Tibial nerve (tissue), 4 donors: ENCODE data around the gene MON2. TPM values are rescaled to one million over a fixed set of nuclear protein-coding genes. Genes with fewer than 3 reads are reported as not detected.
"Not testable (repeated sequence)": the region's sequence is repeated elsewhere in the genome, so short reads cannot be mapped to it uniquely, and the experiment has no call there.

Source experiments
- DNase-seq, 2 donors: peaks; one replicate each; pipeline ENCODE4 v3.0.0-alpha.2; 2019; ENCODE audit warnings: low spot score in 2 of 2
- H3K27ac ChIP-seq, 4 donors: fragments of 200-600 bp; sonication (generic) in 3 of 4; one replicate each; pipeline ENCODE4 v1.5.1; 2017 to 2019; ENCODE audit warnings: mild to moderate bottlenecking in 1 of 4
- H3K27me3 ChIP-seq, 2 donors: fragments of 200-600 bp; sonication (generic) in 1 of 2; one replicate each; pipeline versions ENCODE4 v1.5.1 to v1.6.0; 2017 to 2019
- H3K36me3 ChIP-seq, 3 donors: fragments of 200-600 bp; sonication (generic); one replicate each; pipeline ENCODE4 v1.5.1; 2018 to 2019
- H3K4me1 ChIP-seq, 4 donors: fragments of 200-600 bp; sonication (generic) in 3 of 4; one replicate each; pipeline ENCODE4 v1.5.1; 2017 to 2019
- H3K4me3 ChIP-seq, 4 donors: fragments of 200-600 bp; sonication (generic) in 3 of 4; one replicate each; pipeline ENCODE4 v1.5.1; 2017 to 2019; ENCODE audit warnings: mild to moderate bottlenecking in 1 of 4, moderate library complexity in 1 of 4
- H3K9me3 ChIP-seq, 4 donors: fragments of 200-600 bp; sonication (generic) in 3 of 4; one replicate each; pipeline ENCODE4 v1.5.1; 2017 to 2019
- EP300 ChIP-seq, 2 donors: sonication (generic); formaldehyde crosslinking; IDR thresholded peaks; one replicate each; pipeline ENCODE4 v1.6.1; 2017; ENCODE audit warnings: antibody characterized with exemption in 2 of 2, mild to moderate bottlenecking in 1 of 2
- POLR2A ChIP-seq, 2 donors: fragments of 450-650 bp; IDR thresholded peaks; one replicate each; pipeline ENCODE4 v1.6.1; 2017; ENCODE audit warnings: antibody characterized with exemption in 2 of 2, mild to moderate bottlenecking in 2 of 2, moderate library complexity in 2 of 2
- WGBS, 2 donors: methylation state at CpG; one replicate each; pipeline ENCODE4 v1.1.5; 2018; 5-methylcytosine and 5-hydroxymethylcytosine counted together
- total RNA-seq, 4 donors: library from RNA; depleted of rRNA; stranded (reverse); fragments of >200 nt; gene quantifications; one replicate each; pipeline ENCODE4 v1.1.0, GENCODE V29; 2016
- TF ChIP-seq, protein P1 (sequence below), 5 experiments: fragments of 200-600 bp in 3 of 5; fragments of 450-650 bp in 2 of 5; sonication (generic) in 3 of 5; IDR thresholded peaks; one replicate each; pipeline ENCODE4 v1.5.1; 2016 to 2019; ENCODE audit warnings: antibody characterized with exemption in 5 of 5, mild to moderate bottlenecking in 3 of 5, moderate library complexity in 2 of 5

MON2 gene
- total RNA-seq, 4 donors from 2014 or later = 70.2 to 134 (median 111) TPM

DNA sequence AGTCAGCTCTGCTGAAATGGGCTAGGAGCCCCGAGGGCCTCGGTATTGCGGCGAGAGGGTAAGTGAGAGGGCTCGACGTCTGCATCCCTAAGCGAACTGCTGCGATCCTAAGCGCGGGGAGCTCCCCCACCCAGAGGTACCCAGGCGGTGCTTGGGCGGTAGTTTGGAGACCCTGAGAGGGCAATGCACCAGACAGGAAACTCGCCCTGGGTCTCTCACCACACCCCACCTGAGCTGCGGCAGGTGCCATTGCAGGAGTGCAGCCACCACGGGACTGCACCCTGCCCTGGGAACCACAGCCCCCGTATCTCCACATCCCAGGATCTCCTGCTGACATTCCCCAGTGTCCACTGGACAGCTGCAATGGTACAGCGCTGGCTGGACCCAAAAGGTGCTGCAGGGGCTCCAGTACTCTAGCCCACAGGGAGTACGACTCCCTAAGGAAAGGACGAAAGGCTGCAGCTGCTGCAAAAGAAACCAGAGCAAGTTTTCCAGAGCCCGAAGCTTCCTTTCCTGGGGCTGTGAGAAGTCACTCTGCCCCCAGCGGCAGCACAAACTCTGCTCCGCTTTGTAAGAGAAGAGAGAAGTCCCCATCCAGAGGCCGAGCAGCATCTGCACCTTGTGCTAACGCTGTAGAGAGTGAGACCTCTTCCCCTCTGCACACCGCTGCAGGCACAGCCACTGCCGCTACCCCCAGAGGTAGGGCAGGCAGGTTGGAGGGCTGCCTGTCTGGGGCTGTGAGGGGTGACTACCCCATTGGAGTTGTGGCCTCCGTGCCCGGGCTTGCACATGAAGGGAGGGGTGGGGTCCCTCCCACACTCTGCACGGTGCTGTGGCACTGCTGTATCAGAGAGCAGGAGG, 31.1 kb upstream of the MON2 start:
- no peak for TF ChIP-seq EP300 (IDR thresholded peaks at IDR 0.05)
- TF ChIP-seq, protein P1, sequence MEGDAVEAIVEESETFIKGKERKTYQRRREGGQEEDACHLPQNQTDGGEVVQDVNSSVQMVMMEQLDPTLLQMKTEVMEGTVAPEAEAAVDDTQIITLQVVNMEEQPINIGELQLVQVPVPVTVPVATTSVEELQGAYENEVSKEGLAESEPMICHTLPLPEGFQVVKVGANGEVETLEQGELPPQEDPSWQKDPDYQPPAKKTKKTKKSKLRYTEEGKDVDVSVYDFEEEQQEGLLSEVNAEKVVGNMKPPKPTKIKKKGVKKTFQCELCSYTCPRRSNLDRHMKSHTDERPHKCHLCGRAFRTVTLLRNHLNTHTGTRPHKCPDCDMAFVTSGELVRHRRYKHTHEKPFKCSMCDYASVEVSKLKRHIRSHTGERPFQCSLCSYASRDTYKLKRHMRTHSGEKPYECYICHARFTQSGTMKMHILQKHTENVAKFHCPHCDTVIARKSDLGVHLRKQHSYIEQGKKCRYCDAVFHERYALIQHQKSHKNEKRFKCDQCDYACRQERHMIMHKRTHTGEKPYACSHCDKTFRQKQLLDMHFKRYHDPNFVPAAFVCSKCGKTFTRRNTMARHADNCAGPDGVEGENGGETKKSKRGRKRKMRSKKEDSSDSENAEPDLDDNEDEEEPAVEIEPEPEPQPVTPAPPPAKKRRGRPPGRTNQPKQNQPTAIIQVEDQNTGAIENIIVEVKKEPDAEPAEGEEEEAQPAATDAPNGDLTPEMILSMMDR (IDR thresholded peaks at IDR 0.05) = peak in 3 of 5 experiments; percentile 39 to 49 (median 43)
- no peak for TF ChIP-seq POLR2A (IDR thresholded peaks at IDR 0.05)
- no peaks in the 10 kb centered on the region for H3K36me3 ChIP-seq
- 0 to 2% methylated on average over 25 to 28 of the region's 29 CpGs for WGBS, 2 donors
- peak in 1 of 2 donors; percentile 15 for DNase-seq
- peaks cover 0 to 19% (median 6%) of the 10 kb centered on the region in 4 donors for H3K4me1 ChIP-seq
- no peak overlapping the region for H3K27ac ChIP-seq
- H3K9me3 ChIP-seq = peaks cover 0 to 2% (median 0%) of the 10 kb centered on the region in 4 donors
- H3K4me3 ChIP-seq = peak overlapping the region; percentile 5 to 55 (median 49)
- peaks cover 0 to 28% of the 10 kb centered on the region in 2 donors for H3K27me3 ChIP-seq

DNA sequence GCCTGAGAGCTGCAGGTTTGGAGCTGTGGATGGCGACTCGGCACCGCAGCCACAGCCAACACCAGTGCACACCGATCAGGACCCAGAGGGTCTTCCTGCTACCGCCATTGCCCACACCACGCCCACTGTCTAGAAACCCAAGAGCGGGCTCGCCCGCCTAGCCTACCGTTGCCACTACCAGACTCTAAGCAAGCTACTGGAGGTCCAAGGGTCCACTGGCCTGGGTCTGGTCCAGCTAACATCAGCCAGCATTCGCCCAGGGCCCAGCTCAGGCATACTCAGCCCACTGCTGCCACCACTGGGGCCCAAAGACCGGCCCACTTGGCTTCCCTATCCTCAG, 30.5 kb upstream of the MON2 start:
- Histone ChIP-seq H3K4me1 (peaks cover 0 to 19% (median 6%) of the 10 kb centered on the region in 4 donors), H3K27me3 (peaks cover 0 to 24% of the 10 kb centered on the region in 2 donors), H3K36me3 (no peaks in the 10 kb centered on the region), H3K4me3 (peak overlapping the region in 1 of 4 donors; percentile 47), H3K27ac (no peak overlapping the region), H3K9me3 (peaks cover 0 to 5% (median 1%) of the 10 kb centered on the region in 4 donors)
- WGBS, 2 donors = 68 to 88% methylated on average over 2 to 12 of the region's 12 CpGs
- no peak for TF ChIP-seq EP300 (IDR thresholded peaks at IDR 0.05)
- no peak for DNase-seq

DNA sequence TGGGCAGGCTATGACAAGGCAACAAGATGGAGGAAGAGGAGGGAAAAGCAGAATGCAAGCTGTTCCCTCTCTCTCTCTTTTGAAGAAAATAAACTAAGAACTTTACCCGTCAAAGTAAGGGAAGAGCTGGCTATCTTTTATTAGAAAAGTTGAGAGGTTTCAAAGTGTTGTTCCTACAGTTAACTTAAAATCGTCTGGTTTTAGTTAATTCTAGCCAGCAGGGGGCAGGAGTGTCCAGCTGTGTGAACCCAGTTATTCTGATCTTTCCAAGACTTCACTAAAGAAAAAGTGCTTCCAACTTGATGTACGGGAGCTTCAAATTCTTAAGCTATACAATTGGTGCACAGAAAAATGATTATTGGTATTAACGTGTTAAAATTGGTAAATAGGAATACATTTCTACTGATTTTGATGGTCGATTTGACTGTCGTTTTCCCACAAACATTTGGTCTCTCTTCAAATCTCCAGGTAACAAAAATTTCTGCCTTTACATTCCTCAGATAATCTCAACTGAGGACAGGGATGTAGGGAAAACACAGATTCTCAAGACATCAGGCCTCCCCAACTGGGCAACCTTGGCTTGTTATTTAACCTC, 28.4 kb upstream of the MON2 start:
- Histone ChIP-seq H3K4me3 (no peak overlapping the region), H3K9me3 (peaks cover 0 to 25% (median 6%) of the 10 kb centered on the region in 4 donors), H3K36me3 (no peaks in the 10 kb centered on the region), H3K4me1 (peaks cover 0 to 19% (median 6%) of the 10 kb centered on the region in 4 donors), H3K27me3 (peaks cover 0 to 17% of the 10 kb centered on the region in 2 donors), H3K27ac (no peak overlapping the region)
- WGBS, 2 donors = 10 to 16% methylated on average over 6 of the region's 6 CpGs
- DNase-seq = peak in 1 of 2 donors; percentile 76
- TF ChIP-seq, protein P1 (IDR thresholded peaks at IDR 0.05) = peak; percentile 36 to 71 (median 45)
- no peak for TF ChIP-seq POLR2A (IDR thresholded peaks at IDR 0.05)

DNA sequence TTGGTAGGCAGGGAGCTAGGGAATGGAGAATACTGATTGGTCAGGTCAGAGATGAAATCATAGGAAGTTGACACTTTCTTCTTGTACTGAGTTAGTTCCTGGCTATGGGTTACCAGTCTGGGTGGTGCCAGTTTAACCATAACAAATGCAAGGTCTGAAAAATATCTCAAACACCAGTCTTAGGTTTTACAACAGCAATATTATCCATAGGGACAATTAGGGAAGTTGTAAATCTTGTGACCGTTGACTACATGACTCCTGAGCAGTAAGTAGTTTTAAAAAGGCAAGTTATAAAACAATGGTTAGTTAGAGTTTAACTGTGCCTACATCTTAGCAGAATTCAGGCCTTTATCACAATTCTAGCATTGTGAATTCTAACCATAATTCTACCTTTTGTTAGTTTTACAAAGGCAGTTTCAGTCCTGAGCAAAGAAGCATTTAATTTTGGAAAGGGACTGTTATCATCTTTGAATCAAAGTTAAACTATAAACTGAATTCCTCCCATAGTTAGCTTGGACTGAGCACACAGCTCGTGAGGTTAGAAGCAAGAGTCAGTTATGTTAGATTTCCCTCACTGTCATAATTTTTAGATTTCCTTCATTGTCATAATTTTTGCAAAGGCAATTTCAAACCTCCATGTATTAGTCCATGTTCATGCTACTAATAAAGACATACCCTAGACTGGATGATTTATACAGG, 19.7 kb upstream of the MON2 start:
- H3K4me3 ChIP-seq = no peak overlapping the region
- H3K4me1 ChIP-seq = no peaks in the 10 kb centered on the region
- no peaks in the 10 kb centered on the region for H3K36me3 ChIP-seq
- no peak overlapping the region for H3K27ac ChIP-seq
- H3K27me3 ChIP-seq = no peaks in the 10 kb centered on the region
- TF ChIP-seq, protein P1 (IDR thresholded peaks at IDR 0.05) = no peak
- TF ChIP-seq EP300 (IDR thresholded peaks at IDR 0.05) (no peak), POLR2A (IDR thresholded peaks at IDR 0.05) (no peak)
- 50% methylated on average over 2 of the region's 2 CpGs for WGBS, 2 donors
- DNase-seq = no peak
- peaks cover 0 to 41% (median 10%) of the 10 kb centered on the region in 4 donors for H3K9me3 ChIP-seq

DNA sequence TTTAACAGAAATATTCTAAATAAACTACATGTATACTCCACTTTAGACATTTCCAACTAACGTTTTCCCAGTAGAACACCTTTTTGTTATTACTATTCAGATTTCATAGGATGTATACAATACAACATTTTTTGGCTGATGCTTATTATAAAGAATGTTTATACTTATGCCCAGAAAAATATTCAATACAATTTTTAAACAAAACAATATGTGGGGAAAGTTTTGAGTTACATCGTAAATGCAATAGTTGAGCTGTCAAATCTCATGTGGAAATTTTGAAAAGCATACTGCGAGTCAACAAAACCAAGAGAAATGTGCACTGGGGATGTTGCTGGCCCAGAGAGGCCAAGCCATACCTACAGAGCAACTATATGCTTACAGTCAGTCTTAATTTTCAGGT, 18.2 kb upstream of the MON2 start:
- Histone ChIP-seq H3K27ac (no peak overlapping the region), H3K27me3 (no peaks in the 10 kb centered on the region), H3K4me1 (no peaks in the 10 kb centered on the region), H3K36me3 (no peaks in the 10 kb centered on the region), H3K9me3 (peaks cover 0 to 26% (median 6%) of the 10 kb centered on the region in 4 donors), H3K4me3 (no peak overlapping the region)
- no peak for DNase-seq
- TF ChIP-seq POLR2A (IDR thresholded peaks at IDR 0.05) (no peak), EP300 (IDR thresholded peaks at IDR 0.05) (no peak)
- TF ChIP-seq, protein P1 (IDR thresholded peaks at IDR 0.05) = no peak
- WGBS, 2 donors = 67 to 79% methylated on average over 3 of the region's 3 CpGs

DNA sequence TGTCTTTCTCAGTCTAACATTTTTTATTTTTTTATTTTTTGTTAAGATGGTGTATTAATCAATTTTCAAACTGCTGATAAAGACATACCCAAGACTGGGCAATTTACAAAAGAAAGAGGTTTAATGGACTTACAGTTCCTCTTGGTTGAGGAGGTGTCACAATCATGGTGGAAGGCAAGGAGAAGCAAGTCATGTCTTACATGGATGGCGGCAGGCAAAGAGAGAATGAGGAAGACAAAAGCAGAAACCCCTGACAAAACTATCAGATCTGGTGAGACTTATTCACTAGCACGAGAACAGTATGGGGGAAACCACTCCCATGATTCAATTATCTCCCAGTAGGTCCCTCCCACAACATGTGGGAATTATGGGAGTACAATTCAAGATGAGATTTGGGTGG, 11.2 kb upstream of the MON2 start:
- H3K36me3 ChIP-seq, H3K4me1 ChIP-seq, DNase-seq, H3K4me3 ChIP-seq, H3K27ac ChIP-seq, H3K9me3 ChIP-seq, H3K27me3 ChIP-seq: not testable (repeated sequence)
- WGBS, 2 donors = 62 to 71% methylated on average over 2 of the region's 2 CpGs
